Tibial nerve (tissue), 4 donors: ENCODE data around the gene CES2. TPM values are rescaled to one million over a fixed set of nuclear protein-coding genes. Genes with fewer than 3 reads are reported as not detected.

Experiments used
- DNase-seq, 2 donors: peaks; one replicate each; pipeline ENCODE4 v3.0.0-alpha.2; 2019; ENCODE audit warnings: low spot score in 2 of 2
- H3K27ac ChIP-seq, 4 donors: fragments of 200-600 bp; sonication (generic) in 3 of 4; one replicate each; pipeline ENCODE4 v1.5.1; 2017 to 2019; ENCODE audit warnings: mild to moderate bottlenecking in 1 of 4
- H3K27me3 ChIP-seq, 2 donors: fragments of 200-600 bp; sonication (generic) in 1 of 2; one replicate each; pipeline versions ENCODE4 v1.5.1 to v1.6.0; 2017 to 2019
- H3K36me3 ChIP-seq, 3 donors: fragments of 200-600 bp; sonication (generic); one replicate each; pipeline ENCODE4 v1.5.1; 2018 to 2019
- H3K4me1 ChIP-seq, 4 donors: fragments of 200-600 bp; sonication (generic) in 3 of 4; one replicate each; pipeline ENCODE4 v1.5.1; 2017 to 2019
- H3K4me3 ChIP-seq, 4 donors: fragments of 200-600 bp; sonication (generic) in 3 of 4; one replicate each; pipeline ENCODE4 v1.5.1; 2017 to 2019; ENCODE audit warnings: mild to moderate bottlenecking in 1 of 4, moderate library complexity in 1 of 4
- H3K9me3 ChIP-seq, 4 donors: fragments of 200-600 bp; sonication (generic) in 3 of 4; one replicate each; pipeline ENCODE4 v1.5.1; 2017 to 2019
- CTCF ChIP-seq, 5 experiments: fragments of 200-600 bp in 3 of 5; fragments of 450-650 bp in 2 of 5; sonication (generic) in 3 of 5; IDR thresholded peaks; one replicate each; pipeline ENCODE4 v1.5.1; 2016 to 2019; ENCODE audit warnings: antibody characterized with exemption in 5 of 5, mild to moderate bottlenecking in 3 of 5, moderate library complexity in 2 of 5
- EP300 ChIP-seq, 2 donors: sonication (generic); formaldehyde crosslinking; IDR thresholded peaks; one replicate each; pipeline ENCODE4 v1.6.1; 2017; ENCODE audit warnings: antibody characterized with exemption in 2 of 2, mild to moderate bottlenecking in 1 of 2
- POLR2A ChIP-seq, 2 donors: fragments of 450-650 bp; IDR thresholded peaks; one replicate each; pipeline ENCODE4 v1.6.1; 2017; ENCODE audit warnings: antibody characterized with exemption in 2 of 2, mild to moderate bottlenecking in 2 of 2, moderate library complexity in 2 of 2
- WGBS, 2 donors: methylation state at CpG; one replicate each; pipeline ENCODE4 v1.1.5; 2018; 5-methylcytosine and 5-hydroxymethylcytosine counted together
- total RNA-seq, 4 donors: library from RNA; depleted of rRNA; stranded (reverse); fragments of >200 nt; gene quantifications; one replicate each; pipeline ENCODE4 v1.1.0, GENCODE V29; 2016

Gene CES2
- total RNA-seq, 4 donors from 2014 or later, result 29.2 to 45.0 (median 34.4) TPM

GRCh38 chr16:66889622-66890021, 45.7 kb upstream of the CES2 start:
- no peak for TF ChIP-seq EP300 (IDR thresholded peaks at IDR 0.05)
- no peak for TF ChIP-seq CTCF (IDR thresholded peaks at IDR 0.05)
- no peak for TF ChIP-seq POLR2A (IDR thresholded peaks at IDR 0.05)
- Histone ChIP-seq H3K36me3 (peaks cover 0 to 37% (median 0%) of the 10 kb centered on the region in 3 donors), H3K4me1 (peaks cover 0 to 17% (median 0%) of the 10 kb centered on the region in 4 donors), H3K4me3 (no peak overlapping the region), H3K27ac (no peak overlapping the region), H3K27me3 (no peaks in the 10 kb centered on the region), H3K9me3 (no peaks in the 10 kb centered on the region)
- no peak for DNase-seq
- 77 to 78% methylated on average over 4 of the region's 4 CpGs for WGBS, 2 donors

- WGBS, 2 donors, result 71 to 81% methylated on average over 2 of the region's 2 CpGs
- Histone ChIP-seq H3K27ac (no peak overlapping the region), H3K27me3 (no peaks in the 10 kb centered on the region), H3K4me3 (no peak overlapping the region), H3K36me3 (peaks cover 0 to 25% (median 0%) of the 10 kb centered on the region in 3 donors), H3K9me3 (no peaks in the 10 kb centered on the region), H3K4me1 (peaks cover 0 to 11% (median 0%) of the 10 kb centered on the region in 4 donors)
- no peak for DNase-seq
- TF ChIP-seq POLR2A (IDR thresholded peaks at IDR 0.05), result no peak
- TF ChIP-seq CTCF (IDR thresholded peaks at IDR 0.05), result no peak
- TF ChIP-seq EP300 (IDR thresholded peaks at IDR 0.05), result no peak
Observed at GRCh38 chr16:66890799-66891198, 44.5 kb upstream of the CES2 start.

GRCh38 chr16:66891360-66891759, 44.0 kb upstream of the CES2 start:
- DNase-seq, result no peak
- H3K4me1 ChIP-seq, result peaks cover 0 to 12% (median 0%) of the 10 kb centered on the region in 4 donors
- H3K9me3 ChIP-seq, result no peaks in the 10 kb centered on the region
- no peak overlapping the region for H3K27ac ChIP-seq
- H3K4me3 ChIP-seq, result no peak overlapping the region
- WGBS, 2 donors, result 74 to 84% methylated on average over 4 of the region's 4 CpGs
- H3K36me3 ChIP-seq, result peaks cover 0 to 21% (median 0%) of the 10 kb centered on the region in 3 donors
- TF ChIP-seq CTCF (IDR thresholded peaks at IDR 0.05) (no peak), EP300 (IDR thresholded peaks at IDR 0.05) (no peak), POLR2A (IDR thresholded peaks at IDR 0.05) (no peak)
- no peaks in the 10 kb centered on the region for H3K27me3 ChIP-seq

GRCh38 chr16:66891797-66892196, 43.5 kb upstream of the CES2 start:
- Histone ChIP-seq H3K4me3 (no peak overlapping the region), H3K4me1 (peaks cover 0 to 14% (median 0%) of the 10 kb centered on the region in 4 donors), H3K9me3 (no peaks in the 10 kb centered on the region), H3K27me3 (no peaks in the 10 kb centered on the region), H3K36me3 (peaks cover 0 to 16% (median 0%) of the 10 kb centered on the region in 3 donors), H3K27ac (no peak overlapping the region)
- no peak for DNase-seq
- WGBS, 2 donors, result 90 to 93% methylated on average over 6 of the region's 6 CpGs
- TF ChIP-seq EP300 (IDR thresholded peaks at IDR 0.05), result no peak
- no peak for TF ChIP-seq POLR2A (IDR thresholded peaks at IDR 0.05)
- no peak for TF ChIP-seq CTCF (IDR thresholded peaks at IDR 0.05)

- Histone ChIP-seq H3K4me3 (no peak overlapping the region), H3K4me1 (peaks cover 0 to 29% (median 7%) of the 10 kb centered on the region in 4 donors), H3K27me3 (no peaks in the 10 kb centered on the region), H3K27ac (no peak overlapping the region), H3K9me3 (no peaks in the 10 kb centered on the region), H3K36me3 (peaks cover 0 to 15% (median 0%) of the 10 kb centered on the region in 3 donors)
- no peak for TF ChIP-seq POLR2A (IDR thresholded peaks at IDR 0.05)
- no peak for TF ChIP-seq CTCF (IDR thresholded peaks at IDR 0.05)
- no peak for TF ChIP-seq EP300 (IDR thresholded peaks at IDR 0.05)
- DNase-seq, result no peak
- WGBS, 2 donors, result 89 to 91% methylated on average over 2 of the region's 2 CpGs
Observed at GRCh38 chr16:66894055-66894454, 41.3 kb upstream of the CES2 start.
